Omental fat pad (tissue), 4 donors: ENCODE measurements around the gene SPDYE4. TPM values are rescaled to one million over a fixed set of nuclear protein-coding genes. Genes with fewer than 3 reads are reported as not detected.

Source experiments
- ATAC-seq: fragments of 150-250 bp; one replicate; pipeline ENCODE4 v1.9.1; 2016; ENCODE audit warnings: mild to moderate bottlenecking, moderate library complexity; ENCODE audit not compliant: low FRiP score
- DNase-seq: peaks from one replicate; pipeline ENCODE4 v3.0.0-alpha.2; 2019; ENCODE audit warnings: low spot score
- CTCF ChIP-seq, 3 donors: fragments of 450-650 bp; IDR thresholded peaks; one replicate each; pipeline ENCODE4 v1.5.1; 2016 to 2017; ENCODE audit warnings: antibody characterized with exemption in 3 of 3, mild to moderate bottlenecking in 3 of 3, moderate library complexity in 2 of 3
- total RNA-seq, 4 donors: library from RNA; depleted of rRNA; stranded (reverse); fragments of >200 nt; gene quantifications; one replicate each; pipeline ENCODE4 v1.1.0, GENCODE V29; 2016

SPDYE4 gene
- total RNA-seq, 4 donors from 2014 or later, result not detected

- DNase-seq (no peak), ATAC-seq (no peak)
- TF ChIP-seq CTCF (IDR thresholded peaks at IDR 0.05), result no peak
These were observed 25.8 kb downstream of the SPDYE4 start for GRCh38 chr17:8732406-8733085.

GRCh38 chr17:8729860-8730259 lies 28.5 kb downstream of the SPDYE4 start:
- no peak for TF ChIP-seq CTCF (IDR thresholded peaks at IDR 0.05)
- no peak for ATAC-seq
- no peak for DNase-seq

GRCh38 chr17:8729421-8729820 lies 28.9 kb downstream of the SPDYE4 start:
- TF ChIP-seq CTCF (IDR thresholded peaks at IDR 0.05), result no peak
- DNase-seq (no peak), ATAC-seq (no peak)

GRCh38 chr17:8728971-8729370 lies 29.4 kb downstream of the SPDYE4 start:
- DNase-seq (no peak), ATAC-seq (no peak)
- TF ChIP-seq CTCF (IDR thresholded peaks at IDR 0.05), result no peak

GRCh38 chr17:8728251-8728938 lies 30.0 kb downstream of the SPDYE4 start:
- TF ChIP-seq CTCF (IDR thresholded peaks at IDR 0.05), result no peak
- no peak for DNase-seq
- ATAC-seq, result no peak

GRCh38 chr17:8726941-8727555 lies 31.3 kb downstream of the SPDYE4 start:
- no peak for DNase-seq
- no peak for TF ChIP-seq CTCF (IDR thresholded peaks at IDR 0.05)
- peak; percentile 83 for ATAC-seq
